Naive B cell (primary cell): Measurements from ENCODE around the gene NFKBIZ. TPM values are rescaled to one million over a fixed set of nuclear protein-coding genes. Genes with fewer than 3 reads are reported as not detected.

Experiments
- ATAC-seq, 2 donors: fragments of 150-1000 bp; cut with Tn5 transposase; 2 replicates each; pipeline ENCODE4 v1.10.0; 2021; ENCODE audit warnings: low read depth in 2 of 2, mild to moderate bottlenecking in 2 of 2, moderate library complexity in 2 of 2
- DNase-seq: peaks from one replicate; pipeline ENCODE4 v3.0.0; 2022
- H3K27ac Mint-ChIP-seq, 6 donors: one replicate each; pipeline ENCODE4 v1.8.0; 2020 to 2022; ENCODE audit warnings: mild to moderate bottlenecking in 6 of 6, mixed read lengths in 6 of 6, moderate library complexity in 5 of 6, inconsistent platforms in 2 of 6
- H3K27me3 Mint-ChIP-seq, 3 donors: one replicate each; pipeline ENCODE4 v1.8.0; 2021 to 2022; ENCODE audit warnings: mixed read lengths in 3 of 3, mild to moderate bottlenecking in 1 of 3
- H3K36me3 Mint-ChIP-seq, 2 donors: one replicate each; pipeline ENCODE4 v1.8.0; 2020 to 2022; ENCODE audit warnings: mixed read lengths in 2 of 2, inconsistent platforms in 1 of 2, mild to moderate bottlenecking in 1 of 2
- H3K4me1 Mint-ChIP-seq, 3 donors: one replicate each; pipeline ENCODE4 v1.8.0; 2020 to 2022; ENCODE audit warnings: mixed read lengths in 3 of 3, inconsistent platforms in 1 of 3, mild to moderate bottlenecking in 1 of 3, moderate library complexity in 1 of 3
- H3K4me3 Mint-ChIP-seq, 8 donors: one replicate each; pipeline ENCODE4 v1.8.0; 2020 to 2022; ENCODE audit warnings: mild to moderate bottlenecking in 8 of 8, mixed read lengths in 8 of 8, moderate library complexity in 8 of 8, inconsistent platforms in 2 of 8
- H3K9me3 Mint-ChIP-seq, 7 donors: one replicate each; pipeline ENCODE4 v1.8.0; 2020 to 2022; ENCODE audit warnings: mixed read lengths in 7 of 7, mild to moderate bottlenecking in 5 of 7, inconsistent platforms in 2 of 7, moderate library complexity in 1 of 7
- polyA plus RNA-seq, 6 donors: library from polyadenylated mRNA; unstranded; fragments of 300-500 nt; fragmentation: Illumina TruSeq; gene quantifications; one replicate each; pipeline ENCODE4 v1.2.3, GENCODE V29; 2021; ENCODE audit warnings: low read depth in 6 of 6

NFKBIZ gene
- polyA plus RNA-seq, 6 donors from 2014 or later, result 7.4 to 28.5 (median 21.9) TPM

GRCh38 chr3:101848326-101848725 is 988 bp upstream of the NFKBIZ start:
- H3K27ac Mint-ChIP-seq, result peak overlapping the region in 5 of 6 donors; percentile 79 to 96 (median 89)
- DNase-seq (no peak), ATAC-seq (no peak)
- H3K4me3 Mint-ChIP-seq, result peak overlapping the region; percentile 81 to 99 (median 92)
- no peaks in the 10 kb centered on the region for H3K9me3 Mint-ChIP-seq
- H3K27me3 Mint-ChIP-seq, result no peaks in the 10 kb centered on the region
- H3K4me1 Mint-ChIP-seq, result peaks cover 31 to 45% (median 38%) of the 10 kb centered on the region in 3 donors
- H3K36me3 Mint-ChIP-seq, result peaks cover 19 to 20% of the 10 kb centered on the region in 2 donors

DNA sequence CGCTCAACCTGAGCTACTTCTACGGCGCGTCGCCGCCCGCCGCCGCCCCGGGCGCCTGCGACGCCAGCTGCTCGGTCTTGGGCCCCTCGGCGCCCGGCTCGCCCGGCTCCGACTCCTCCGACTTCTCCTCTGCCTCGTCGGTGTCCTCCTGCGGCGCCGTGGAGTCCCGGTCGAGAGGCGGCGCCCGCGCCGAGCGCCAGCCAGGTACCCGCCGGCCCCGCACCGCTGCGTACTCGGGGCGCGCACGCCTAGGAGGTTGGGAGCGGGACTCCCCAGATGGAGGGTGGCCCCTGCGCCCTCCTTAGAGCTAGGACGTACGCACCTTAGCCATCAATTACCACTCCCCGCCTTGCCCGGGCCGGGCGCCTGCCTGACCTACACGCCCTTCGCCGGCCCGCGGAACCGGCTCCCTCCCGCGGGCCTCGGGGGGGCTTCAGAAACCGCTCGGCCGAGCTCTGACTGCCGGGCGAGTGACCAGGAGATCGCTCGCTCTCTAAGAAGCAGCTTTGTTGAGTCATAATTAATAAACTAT is 466 bp downstream of the NFKBIZ start:
- ATAC-seq (peak; percentile 60 to 61), DNase-seq (peak; percentile 68)
- Mint-ChIP-seq H3K36me3 (peaks cover 30 to 34% of the 10 kb centered on the region in 2 donors), H3K4me3 (peak overlapping the region; percentile 91 to 99 (median 96)), H3K27me3 (no peaks in the 10 kb centered on the region), H3K27ac (peak overlapping the region; percentile 88 to 99 (median 96)), H3K4me1 (peaks cover 38 to 51% (median 42%) of the 10 kb centered on the region in 3 donors), H3K9me3 (no peaks in the 10 kb centered on the region)

DNA sequence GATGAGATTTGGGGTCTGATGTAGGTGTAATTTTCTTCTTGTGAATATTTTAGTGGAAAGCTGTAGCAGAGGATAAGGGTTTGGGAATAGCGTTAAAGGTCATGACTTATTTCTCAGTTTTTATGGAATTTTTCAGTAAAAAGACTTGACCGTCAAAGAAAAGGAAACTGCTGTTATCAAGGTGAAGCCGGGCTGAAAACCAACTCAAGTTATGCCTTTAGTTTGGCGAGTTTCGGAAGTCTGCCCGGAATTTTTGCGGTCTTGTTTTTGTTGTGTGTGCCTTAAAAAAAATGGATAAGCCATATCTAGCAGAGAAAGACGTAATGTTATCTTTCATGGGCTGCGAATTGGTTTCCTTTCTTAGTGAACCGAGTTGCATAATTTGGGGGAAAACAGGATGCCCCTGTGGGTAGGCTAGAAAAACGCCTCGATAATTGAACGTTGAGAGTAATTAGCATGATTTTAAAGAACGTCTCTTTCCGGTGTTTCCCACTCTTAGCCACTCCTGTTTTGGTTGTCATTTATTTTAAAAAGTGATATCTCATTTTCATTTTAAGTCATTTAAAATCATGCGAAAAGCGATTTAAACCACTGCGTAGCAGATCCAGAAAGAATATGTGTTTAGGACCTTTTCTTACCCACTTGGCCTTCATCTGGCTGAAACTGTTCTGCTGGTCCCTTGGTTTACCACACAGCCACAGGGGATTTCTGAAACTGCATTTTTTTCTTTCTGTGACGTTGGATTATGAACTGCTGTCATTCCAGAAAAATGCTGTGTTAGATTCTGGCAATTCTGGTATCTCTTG is 1.1 kb downstream of the NFKBIZ start:
- peak; percentile 60 for DNase-seq
- no peaks in the 10 kb centered on the region for H3K27me3 Mint-ChIP-seq
- H3K9me3 Mint-ChIP-seq, result no peaks in the 10 kb centered on the region
- H3K4me1 Mint-ChIP-seq, result peaks cover 41 to 54% (median 46%) of the 10 kb centered on the region in 3 donors
- ATAC-seq, result peak; percentile 21 to 22
- H3K36me3 Mint-ChIP-seq, result peaks cover 37 to 40% of the 10 kb centered on the region in 2 donors
- H3K4me3 Mint-ChIP-seq, result peak overlapping the region; percentile 91 to 99 (median 96)
- H3K27ac Mint-ChIP-seq, result peak overlapping the region; percentile 88 to 99 (median 96)

- Mint-ChIP-seq H3K27me3 (no peaks in the 10 kb centered on the region), H3K27ac (peak overlapping the region; percentile 88 to 99 (median 96)), H3K36me3 (peaks cover 40 to 46% of the 10 kb centered on the region in 2 donors), H3K4me1 (peaks cover 41 to 57% (median 46%) of the 10 kb centered on the region in 3 donors), H3K4me3 (peak overlapping the region; percentile 91 to 99 (median 96)), H3K9me3 (no peaks in the 10 kb centered on the region)
- ATAC-seq, result no peak
- no peak for DNase-seq
Observed at GRCh38 chr3:101851072-101851770, 1.9 kb downstream of the NFKBIZ start.

DNA sequence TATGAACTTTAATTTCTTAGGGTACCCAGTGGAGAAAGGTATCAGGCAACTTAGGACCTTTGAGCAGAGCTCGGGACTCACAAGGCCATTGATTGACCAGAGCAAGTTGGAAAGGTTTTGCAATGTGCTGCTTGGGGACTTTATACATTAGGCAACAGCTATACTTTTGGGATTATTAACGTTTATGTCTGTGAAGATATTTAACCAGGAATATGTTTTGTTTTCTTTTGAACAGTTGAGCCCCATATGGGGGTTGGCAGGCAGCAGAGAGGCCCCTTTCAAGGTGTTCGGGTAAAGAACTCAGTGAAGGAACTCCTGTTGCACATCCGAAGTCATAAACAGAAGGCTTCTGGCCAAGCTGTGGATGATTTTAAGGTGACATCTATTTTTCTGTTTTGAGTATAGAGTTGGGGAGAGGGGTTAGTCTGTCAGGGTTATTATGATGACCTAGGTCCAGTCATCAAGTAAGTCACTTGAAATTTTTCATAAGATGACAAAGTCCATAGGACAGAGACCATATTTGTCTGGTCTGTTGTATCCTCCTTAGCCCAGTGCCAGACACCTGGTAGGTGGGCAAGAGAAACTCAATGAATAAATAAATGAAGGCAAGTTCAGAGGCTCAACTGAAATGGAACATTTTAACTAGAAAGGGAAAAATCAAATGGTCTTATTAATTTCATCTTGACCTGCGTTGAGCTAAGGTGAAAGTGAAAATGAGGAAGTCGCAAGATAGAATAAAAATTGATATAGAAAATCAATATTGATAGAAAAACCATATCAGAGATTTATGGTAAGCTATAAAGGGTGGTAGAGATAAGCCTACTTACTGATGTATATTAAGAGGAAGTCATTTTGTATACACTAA is 2.8 kb downstream of the NFKBIZ start:
- peaks cover 41 to 49% of the 10 kb centered on the region in 2 donors for H3K36me3 Mint-ChIP-seq
- peak overlapping the region; percentile 29 to 96 (median 94) for H3K27ac Mint-ChIP-seq
- no peaks in the 10 kb centered on the region for H3K9me3 Mint-ChIP-seq
- H3K4me3 Mint-ChIP-seq, result peak overlapping the region; percentile 91 to 99 (median 96)
- H3K27me3 Mint-ChIP-seq, result no peaks in the 10 kb centered on the region
- H3K4me1 Mint-ChIP-seq, result peaks cover 42 to 57% (median 48%) of the 10 kb centered on the region in 3 donors
- no peak for ATAC-seq
- DNase-seq, result no peak

DNA sequence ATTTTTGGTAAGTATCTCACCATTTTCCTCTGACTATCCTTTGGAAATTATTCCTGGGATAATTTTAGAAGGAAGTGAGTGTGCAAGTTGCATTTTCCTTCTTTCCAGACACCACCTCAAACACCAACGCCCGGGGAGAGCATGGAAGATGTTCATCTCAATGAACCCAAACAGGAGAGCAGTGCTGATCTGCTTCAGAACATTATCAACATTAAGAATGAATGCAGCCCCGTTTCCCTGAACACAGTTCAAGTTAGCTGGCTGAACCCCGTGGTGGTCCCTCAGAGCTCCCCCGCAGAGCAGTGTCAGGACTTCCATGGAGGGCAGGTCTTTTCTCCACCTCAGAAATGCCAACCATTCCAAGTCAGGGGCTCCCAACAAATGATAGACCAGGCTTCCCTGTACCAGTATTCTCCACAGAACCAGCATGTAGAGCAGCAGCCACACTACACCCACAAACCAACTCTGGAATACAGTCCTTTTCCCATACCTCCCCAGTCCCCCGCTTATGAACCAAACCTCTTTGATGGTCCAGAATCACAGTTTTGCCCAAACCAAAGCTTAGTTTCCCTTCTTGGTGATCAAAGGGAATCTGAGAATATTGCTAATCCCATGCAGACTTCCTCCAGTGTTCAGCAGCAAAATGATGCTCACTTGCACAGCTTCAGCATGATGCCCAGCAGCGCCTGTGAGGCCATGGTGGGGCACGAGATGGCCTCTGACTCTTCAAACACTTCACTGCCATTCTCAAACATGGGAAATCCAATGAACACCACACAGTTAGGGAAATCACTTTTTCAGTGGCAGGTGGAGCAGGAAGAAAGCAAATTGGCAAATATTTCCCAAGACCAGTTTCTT is 3.9 kb downstream of the NFKBIZ start:
- Mint-ChIP-seq H3K27me3 (no peaks in the 10 kb centered on the region), H3K4me3 (peak overlapping the region in 5 of 8 donors; percentile 6 to 47 (median 39)), H3K4me1 (peaks cover 44 to 55% (median 49%) of the 10 kb centered on the region in 3 donors), H3K36me3 (peaks cover 52 to 57% of the 10 kb centered on the region in 2 donors), H3K27ac (peak overlapping the region; percentile 47 to 96 (median 82)), H3K9me3 (no peaks in the 10 kb centered on the region)
- DNase-seq (no peak), ATAC-seq (no peak)

DNA sequence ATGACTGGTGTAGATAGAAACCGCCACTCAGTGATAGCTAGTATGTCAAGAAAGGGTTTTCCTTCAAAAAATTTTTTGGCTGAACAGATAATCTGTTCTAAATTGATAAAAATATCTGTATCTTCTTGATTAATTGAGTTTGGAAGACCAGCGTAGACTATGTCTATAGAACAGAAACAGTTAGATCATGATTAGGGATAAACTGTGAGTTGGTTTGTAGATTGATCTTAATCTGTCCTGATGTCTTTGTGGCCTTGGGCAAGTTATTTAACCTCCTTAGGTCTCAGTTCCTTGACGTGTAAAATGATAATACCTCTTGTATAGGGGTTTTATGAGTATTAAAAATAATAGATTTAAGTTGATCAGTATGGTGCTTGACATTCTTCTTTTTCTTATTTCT is 4.7 kb downstream of the NFKBIZ start:
- Mint-ChIP-seq H3K9me3 (no peaks in the 10 kb centered on the region), H3K4me1 (peaks cover 43 to 56% (median 51%) of the 10 kb centered on the region in 3 donors), H3K4me3 (peak overlapping the region in 1 of 8 donors; percentile 10), H3K27ac (peak overlapping the region in 3 of 6 donors; percentile 43 to 96 (median 88)), H3K27me3 (no peaks in the 10 kb centered on the region), H3K36me3 (peaks cover 60 to 64% of the 10 kb centered on the region in 2 donors)
- no peak for ATAC-seq
- DNase-seq, result no peak

- Mint-ChIP-seq H3K4me1 (peaks cover 46 to 60% (median 52%) of the 10 kb centered on the region in 3 donors), H3K9me3 (no peaks in the 10 kb centered on the region), H3K27ac (peak overlapping the region in 5 of 6 donors; percentile 19 to 96 (median 39)), H3K4me3 (no peak overlapping the region), H3K36me3 (peaks cover 68% of the 10 kb centered on the region in 2 donors), H3K27me3 (no peaks in the 10 kb centered on the region)
- ATAC-seq (no peak), DNase-seq (no peak)
Observed at GRCh38 chr3:101854608-101855304, 5.4 kb downstream of the NFKBIZ start.

- H3K9me3 Mint-ChIP-seq, result no peaks in the 10 kb centered on the region
- H3K36me3 Mint-ChIP-seq, result peaks cover 64 to 69% of the 10 kb centered on the region in 2 donors
- no peaks in the 10 kb centered on the region for H3K27me3 Mint-ChIP-seq
- peak overlapping the region in 3 of 6 donors; percentile 8 to 94 (median 43) for H3K27ac Mint-ChIP-seq
- no peak for DNase-seq
- peak overlapping the region in 1 of 8 donors; percentile 8 for H3K4me3 Mint-ChIP-seq
- no peak for ATAC-seq
- H3K4me1 Mint-ChIP-seq, result peaks cover 45 to 68% (median 51%) of the 10 kb centered on the region in 3 donors
Observed at GRCh38 chr3:101857301-101857741, 8.0 kb downstream of the NFKBIZ start.

GRCh38 chr3:101858464-101859030 is 9.2 kb downstream of the NFKBIZ start:
- H3K4me3 Mint-ChIP-seq, result no peak overlapping the region
- no peak for ATAC-seq
- no peaks in the 10 kb centered on the region for H3K27me3 Mint-ChIP-seq
- peaks cover 53 to 57% of the 10 kb centered on the region in 2 donors for H3K36me3 Mint-ChIP-seq
- peaks cover 38 to 60% (median 42%) of the 10 kb centered on the region in 3 donors for H3K4me1 Mint-ChIP-seq
- H3K27ac Mint-ChIP-seq, result peak overlapping the region in 4 of 6 donors; percentile 20 to 76 (median 50)
- DNase-seq, result no peak
- H3K9me3 Mint-ChIP-seq, result no peaks in the 10 kb centered on the region

DNA sequence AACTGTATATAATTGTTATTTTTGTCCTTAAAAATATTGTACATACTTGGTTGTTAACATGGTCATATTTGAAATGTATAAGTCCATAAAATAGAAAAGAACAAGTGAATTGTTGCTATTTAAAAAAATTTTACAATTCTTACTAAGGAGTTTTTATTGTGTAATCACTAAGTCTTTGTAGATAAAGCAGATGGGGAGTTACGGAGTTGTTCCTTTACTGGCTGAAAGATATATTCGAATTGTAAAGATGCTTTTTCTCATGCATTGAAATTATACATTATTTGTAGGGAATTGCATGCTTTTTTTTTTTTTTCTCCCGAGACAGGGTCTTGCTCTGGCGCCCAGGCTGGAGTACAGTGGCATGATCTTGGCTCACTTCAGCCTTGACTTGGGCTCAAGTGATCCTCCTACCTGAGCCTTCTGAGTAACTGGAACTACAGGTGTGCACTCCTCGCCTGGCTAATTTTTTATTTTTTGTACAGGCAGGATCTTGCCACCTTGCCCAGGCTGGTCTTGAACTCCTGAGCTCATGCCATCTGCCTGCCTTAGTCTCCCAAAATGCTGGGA is 10.7 kb downstream of the NFKBIZ start:
- no peak for DNase-seq
- Mint-ChIP-seq H3K4me3 (peak overlapping the region in 1 of 8 donors; percentile 40), H3K27me3 (no peaks in the 10 kb centered on the region), H3K27ac (no peak overlapping the region), H3K4me1 (peaks cover 34 to 55% (median 42%) of the 10 kb centered on the region in 3 donors), H3K9me3 (no peaks in the 10 kb centered on the region), H3K36me3 (peaks cover 42% of the 10 kb centered on the region in 2 donors)
- no peak for ATAC-seq
